Breast epithelium (tissue), 4 donors: ENCODE data around the gene PRR11. TPM values are rescaled to one million over a fixed set of nuclear protein-coding genes. Genes with fewer than 3 reads are reported as not detected.

ENCODE experiments used
- DNase-seq, 2 donors: peaks; one replicate each; pipeline ENCODE4 v3.0.0-alpha.2; 2019; ENCODE audit warnings: low spot score in 2 of 2
- H3K27ac ChIP-seq, 2 donors: fragments of 200-600 bp; sonication (generic) in 1 of 2; one replicate each; pipeline ENCODE4 v1.5.1; 2016 to 2019; ENCODE audit warnings: mild to moderate bottlenecking in 1 of 2
- H3K27me3 ChIP-seq, 2 donors: fragments of 200-600 bp; sonication (generic) in 1 of 2; one replicate each; pipeline versions ENCODE4 v1.5.1 to v1.6.0; 2017 to 2019; ENCODE audit warnings: control low read depth in 1 of 2, mild to moderate bottlenecking in 1 of 2
- H3K36me3 ChIP-seq: fragments of 200-600 bp; one replicate; pipeline ENCODE4 v1.5.1; 2019
- H3K4me1 ChIP-seq, 2 donors: fragments of 200-600 bp; sonication (generic); one replicate each; pipeline ENCODE4 v1.5.1; 2016 to 2019; ENCODE audit warnings: control low read depth in 1 of 2
- H3K4me3 ChIP-seq, 3 donors: fragments of 200-600 bp; sonication (generic); 1 replicate in 2 of 3; 2 replicates in 1 of 3; pipeline ENCODE4 v1.5.1; 2016 to 2019; ENCODE audit warnings: mild to moderate bottlenecking in 3 of 3, moderate library complexity in 2 of 3
- H3K9me3 ChIP-seq, 2 donors: fragments of 200-600 bp; sonication (generic) in 1 of 2; one replicate each; pipeline ENCODE4 v1.5.1; 2016 to 2019; ENCODE audit warnings: control low read depth in 1 of 2
- CTCF ChIP-seq, 3 donors: fragments of 450-650 bp; IDR thresholded peaks; one replicate each; pipeline ENCODE4 v1.5.1; 2016 to 2017; ENCODE audit warnings: antibody characterized with exemption in 3 of 3, mild to moderate bottlenecking in 3 of 3, moderate library complexity in 3 of 3
- POLR2A ChIP-seq: fragments of 450-650 bp; IDR thresholded peaks from one replicate; pipeline ENCODE4 v1.6.1; 2016; ENCODE audit warnings: antibody characterized with exemption, mild to moderate bottlenecking, moderate library complexity
- POLR2AphosphoS5 ChIP-seq, 3 donors: sonication (generic); formaldehyde crosslinking; IDR thresholded peaks; one replicate each; pipeline ENCODE4 v1.6.1; 2017; ENCODE audit warnings: antibody characterized with exemption in 3 of 3
- intact Hi-C: fragments of 100-400 bp; cut with DNase I; formaldehyde crosslinking; loops from one replicate; pipeline ENCODE4 v1.15.1; 2023; ENCODE audit warnings: low total_unique reads
- total RNA-seq, 3 donors: library from RNA; depleted of rRNA; stranded (reverse); fragments of >200 nt; gene quantifications; one replicate each; pipeline ENCODE4 v1.1.0, GENCODE V29; 2016

PRR11 gene
- total RNA-seq, 3 donors from 2014 or later = 0.33 to 25.1 (median 1.2) TPM

- Histone ChIP-seq H3K36me3 (no peaks in the 10 kb centered on the region), H3K4me1 (peaks cover 0 to 6% of the 10 kb centered on the region in 2 donors), H3K9me3 (no peaks in the 10 kb centered on the region), H3K27ac (no peak overlapping the region), H3K27me3 (no peaks in the 10 kb centered on the region), H3K4me3 (no peak overlapping the region)
- TF ChIP-seq POLR2AphosphoS5 (IDR thresholded peaks at IDR 0.05) (no peak), POLR2A (no peak), CTCF (IDR thresholded peaks at IDR 0.05) (no peak)
- intact Hi-C loops = no loop called here
- DNase-seq = no peak
Measured at GRCh38 chr17:59108400-59109102, 47.0 kb upstream of the PRR11 start.

- H3K36me3 ChIP-seq = no peaks in the 10 kb centered on the region
- H3K4me3 ChIP-seq = no peak overlapping the region
- no peaks in the 10 kb centered on the region for H3K9me3 ChIP-seq
- TF ChIP-seq CTCF (IDR thresholded peaks at IDR 0.05) = no peak
- no peak for TF ChIP-seq POLR2A
- TF ChIP-seq POLR2AphosphoS5 (IDR thresholded peaks at IDR 0.05) = no peak
- no peak for DNase-seq
- no peaks in the 10 kb centered on the region for H3K27me3 ChIP-seq
- intact Hi-C loops = no loop called here
- H3K4me1 ChIP-seq = peaks cover 0 to under 1% of the 10 kb centered on the region in 2 donors
- no peak overlapping the region for H3K27ac ChIP-seq
Measured at GRCh38 chr17:59110973-59111372, 44.6 kb upstream of the PRR11 start.

- TF ChIP-seq POLR2AphosphoS5 (IDR thresholded peaks at IDR 0.05) (no peak), CTCF (IDR thresholded peaks at IDR 0.05) (no peak), POLR2A (no peak)
- H3K36me3 ChIP-seq = no peaks in the 10 kb centered on the region
- no peaks in the 10 kb centered on the region for H3K9me3 ChIP-seq
- H3K4me1 ChIP-seq = no peaks in the 10 kb centered on the region
- intact Hi-C loops = no loop called here
- DNase-seq = no peak
- H3K27ac ChIP-seq = no peak overlapping the region
- no peak overlapping the region for H3K4me3 ChIP-seq
- no peaks in the 10 kb centered on the region for H3K27me3 ChIP-seq
Measured at GRCh38 chr17:59111539-59111938, 44.0 kb upstream of the PRR11 start.

- Histone ChIP-seq H3K36me3 (no peaks in the 10 kb centered on the region), H3K27me3 (no peaks in the 10 kb centered on the region), H3K4me3 (no peak overlapping the region), H3K27ac (no peak overlapping the region), H3K9me3 (no peaks in the 10 kb centered on the region), H3K4me1 (no peaks in the 10 kb centered on the region)
- DNase-seq = no peak
- intact Hi-C loops = no loop called here
- TF ChIP-seq CTCF (IDR thresholded peaks at IDR 0.05) (no peak), POLR2AphosphoS5 (IDR thresholded peaks at IDR 0.05) (no peak)
Measured at GRCh38 chr17:59115474-59115873, 40.1 kb upstream of the PRR11 start.

- Histone ChIP-seq H3K27me3 (no peaks in the 10 kb centered on the region), H3K27ac (no peak overlapping the region), H3K4me1 (no peaks in the 10 kb centered on the region), H3K9me3 (no peaks in the 10 kb centered on the region), H3K4me3 (no peak overlapping the region), H3K36me3 (no peaks in the 10 kb centered on the region)
- TF ChIP-seq CTCF (IDR thresholded peaks at IDR 0.05) (no peak), POLR2A (no peak), POLR2AphosphoS5 (IDR thresholded peaks at IDR 0.05) (no peak)
- intact Hi-C loops = no loop called here
- no peak for DNase-seq
Measured at GRCh38 chr17:59121901-59122480, 33.6 kb upstream of the PRR11 start.
